Measurements from ENCODE around the gene GNG14. TPM values are rescaled to one million over a fixed set of nuclear protein-coding genes. Genes with fewer than 3 reads are reported as not detected.

GNG14 gene
- total and polyA plus RNA-seq, 2 experiments from 2014 or later, result not detected

- no peak overlapping the region for H3K27ac ChIP-seq (ENCODE audit: low read depth)
- H3K36me3 ChIP-seq (ENCODE audit: insufficient read depth), result no peaks in the 10 kb centered on the region
- H3K9me2 ChIP-seq (ENCODE audit: insufficient read depth), result no peaks in the 10 kb centered on the region; the same call in 1 of the 2 replicates
- no peaks in the 10 kb centered on the region for H3K4me1 ChIP-seq (ENCODE audit: insufficient read depth)
- TF ChIP-seq NANOG (IDR thresholded peaks at IDR 0.05; ENCODE audit: borderline replicate concordance) (no peak), ZNF462 (CRISPR knock-in tag; IDR thresholded peaks at IDR 0.05) (no peak), ETS1 (IDR thresholded peaks at IDR 0.05) (no peak), ZNF114 (CRISPR knock-in tag; IDR thresholded peaks at IDR 0.05) (no peak), REST (IDR thresholded peaks at IDR 0.05; ENCODE audit: unreplicated experiment) (no peak), STAT1 (IDR thresholded peaks at IDR 0.05; ENCODE audit: unreplicated experiment) (no peak), JUNB (IDR thresholded peaks at IDR 0.05; ENCODE audit: unreplicated experiment) (no peak), EZH2phosphoT487 (IDR thresholded peaks at IDR 0.05; ENCODE audit: unreplicated experiment) (no peak), POLR2AphosphoS5 (IDR thresholded peaks at IDR 0.05; ENCODE audit: low read depth) (no peak), ZNF331 (CRISPR knock-in tag; IDR thresholded peaks at IDR 0.05; ENCODE audit: low read depth) (no peak), EZH2 (IDR thresholded peaks at IDR 0.05; ENCODE audit: low read depth, unreplicated experiment) (no peak), CTCF (conservative IDR thresholded peaks at IDR 0.05; ENCODE audit: low read depth in 2 of 2) (no peak), CREB1 (CRISPR knock-in tag; IDR thresholded peaks at IDR 0.05; ENCODE audit: low read depth) (no peak)
- no peaks in the 10 kb centered on the region; the same call in 2 of the 3 replicates for H3K4me1 Mint-ChIP-seq
- no peaks in the 10 kb centered on the region for H3K79me2 ChIP-seq (replicated peaks; ENCODE audit: insufficient read depth)
- H3K27me3 Mint-ChIP-seq (ENCODE audit: insufficient read depth, low read depth, poor library complexity), result peaks cover 18% of the 10 kb centered on the region
- no peak for ATAC-seq
- H3K9me3 Mint-ChIP-seq, result 0 out of 3 replicates have a peak, but pooled peaks cover 2% of the 10 kb centered on the region
- no peak overlapping the region for H3K4me3 ChIP-seq
- DNase-seq (ENCODE audit: low spot score), result no peak
- no peak overlapping the region for H3K4me3 Mint-ChIP-seq
- H3K27me3 ChIP-seq (ENCODE audit: insufficient read depth), result no peaks in the 10 kb centered on the region
- no peaks in the 10 kb centered on the region for H3K36me3 Mint-ChIP-seq (ENCODE audit: low read depth)
- H3K27ac Mint-ChIP-seq, result no peak overlapping the region
- H4K20me1 ChIP-seq (replicated peaks; ENCODE audit: insufficient read depth), result no peaks in the 10 kb centered on the region
- no peak overlapping the region for H2AFZ ChIP-seq
- 0 out of 2 replicates have a peak, but pooled peaks cover 3% of the 10 kb centered on the region for H3F3A ChIP-seq (replicated peaks; ENCODE audit: low read depth)
- no peak overlapping the region for H3K4me2 ChIP-seq
Observed at GRCh38 chr19:12641456-12641855, 46.3 kb upstream of the GNG14 start.

Measured in GM23338 (cell line).